Measurements from ENCODE around the gene AMN.
A peak's percentile ranks its signal among the peaks of the same experiment; 100 is the strongest.
"Not testable (repeated sequence)": the region's sequence is repeated elsewhere in the genome, so short reads cannot be mapped to it uniquely, and the experiment has no call there.

Gene AMN

GRCh38 chr14:102923201-102923924, 900 bp downstream of the AMN start:
- Histone ChIP-seq H3K4me1 (ENCODE audit: control insufficient read depth, insufficient read depth, low read length) (peaks cover 15% of the 10 kb centered on the region), H3K27ac (ENCODE audit: low read depth, low read length) (no peak overlapping the region), H3K9me3 (ENCODE audit: control insufficient read depth, insufficient read depth, low read length) (no peaks in the 10 kb centered on the region), H3K36me3 (ENCODE audit: control insufficient read depth, insufficient read depth, low read length) (no peaks in the 10 kb centered on the region), H3K4me3 (ENCODE audit: low read depth, low read length) (peak overlapping the region; percentile 60), H3K27me3 (ENCODE audit: control insufficient read depth, insufficient read depth, low read length) (peaks cover 70% of the 10 kb centered on the region), H3K9ac (ENCODE audit: low read depth, low read length) (no peak overlapping the region)

- H3K4me1 ChIP-seq (ENCODE audit: control insufficient read depth, insufficient read depth, low read length) = peaks cover 15% of the 10 kb centered on the region
- H3K36me3 ChIP-seq (ENCODE audit: control insufficient read depth, insufficient read depth, low read length) = no peaks in the 10 kb centered on the region
- no peaks in the 10 kb centered on the region for H3K9me3 ChIP-seq (ENCODE audit: control insufficient read depth, insufficient read depth, low read length)
- H3K4me3 ChIP-seq (ENCODE audit: low read depth, low read length) = peak overlapping the region; percentile 60; the same call in 1 of the 2 replicates
- H3K27ac ChIP-seq (ENCODE audit: low read depth, low read length) = no peak overlapping the region
- peaks cover 76% of the 10 kb centered on the region for H3K27me3 ChIP-seq (ENCODE audit: control insufficient read depth, insufficient read depth, low read length)
- H3K9ac ChIP-seq (ENCODE audit: low read depth, low read length) = no peak overlapping the region
Observed at GRCh38 chr14:102923925-102924486, 1.5 kb downstream of the AMN start.

- Histone ChIP-seq H3K27ac (ENCODE audit: low read depth, low read length) (no peak overlapping the region), H3K27me3 (ENCODE audit: control insufficient read depth, insufficient read depth, low read length) (peaks cover 85% of the 10 kb centered on the region), H3K4me1 (ENCODE audit: control insufficient read depth, insufficient read depth, low read length) (peaks cover 18% of the 10 kb centered on the region), H3K9ac (ENCODE audit: low read depth, low read length) (no peak overlapping the region), H3K9me3 (ENCODE audit: control insufficient read depth, insufficient read depth, low read length) (no peaks in the 10 kb centered on the region), H3K4me3 (ENCODE audit: low read depth, low read length) (no peak overlapping the region), H3K36me3 (ENCODE audit: control insufficient read depth, insufficient read depth, low read length) (no peaks in the 10 kb centered on the region)
Observed at GRCh38 chr14:102924632-102925588, 2.4 kb downstream of the AMN start.

- H3K9me3 ChIP-seq (ENCODE audit: control insufficient read depth, insufficient read depth, low read length) = no peaks in the 10 kb centered on the region
- no peak overlapping the region for H3K27ac ChIP-seq (ENCODE audit: low read depth, low read length)
- H3K36me3 ChIP-seq (ENCODE audit: control insufficient read depth, insufficient read depth, low read length) = no peaks in the 10 kb centered on the region
- no peak overlapping the region for H3K4me3 ChIP-seq (ENCODE audit: low read depth, low read length)
- H3K9ac ChIP-seq (ENCODE audit: low read depth, low read length) = no peak overlapping the region
- peaks cover 93% of the 10 kb centered on the region for H3K27me3 ChIP-seq (ENCODE audit: control insufficient read depth, insufficient read depth, low read length)
- H3K4me1 ChIP-seq (ENCODE audit: control insufficient read depth, insufficient read depth, low read length) = peaks cover 18% of the 10 kb centered on the region
Observed at GRCh38 chr14:102925646-102926045, 3.2 kb downstream of the AMN start.

GRCh38 chr14:102926104-102926503, 3.6 kb downstream of the AMN start:
- H3K9me3 ChIP-seq (ENCODE audit: control insufficient read depth, insufficient read depth, low read length) = no peaks in the 10 kb centered on the region
- H3K36me3 ChIP-seq (ENCODE audit: control insufficient read depth, insufficient read depth, low read length) = no peaks in the 10 kb centered on the region
- no peak overlapping the region for H3K9ac ChIP-seq (ENCODE audit: low read depth, low read length)
- H3K4me3 ChIP-seq (ENCODE audit: low read depth, low read length) = no peak overlapping the region
- H3K4me1 ChIP-seq (ENCODE audit: control insufficient read depth, insufficient read depth, low read length) = peaks cover 18% of the 10 kb centered on the region
- no peak overlapping the region for H3K27ac ChIP-seq (ENCODE audit: low read depth, low read length)
- peaks cover 93% of the 10 kb centered on the region for H3K27me3 ChIP-seq (ENCODE audit: control insufficient read depth, insufficient read depth, low read length)

- not testable (repeated sequence) for H3K27ac ChIP-seq (ENCODE audit: low read depth, low read length); H3K4me3 ChIP-seq (ENCODE audit: low read depth, low read length); H3K9me3 ChIP-seq (ENCODE audit: control insufficient read depth, insufficient read depth, low read length); H3K36me3 ChIP-seq (ENCODE audit: control insufficient read depth, insufficient read depth, low read length); H3K9ac ChIP-seq (ENCODE audit: low read depth, low read length)
- peaks cover 98% of the 10 kb centered on the region for H3K27me3 ChIP-seq (ENCODE audit: control insufficient read depth, insufficient read depth, low read length)
- peaks cover 18% of the 10 kb centered on the region for H3K4me1 ChIP-seq (ENCODE audit: control insufficient read depth, insufficient read depth, low read length)
Observed at GRCh38 chr14:102926840-102927239, 4.4 kb downstream of the AMN start.

GRCh38 chr14:102927346-102927877, 4.9 kb downstream of the AMN start:
- H3K27me3 ChIP-seq (ENCODE audit: control insufficient read depth, insufficient read depth, low read length) = peaks cover 93% of the 10 kb centered on the region
- H3K36me3 ChIP-seq (ENCODE audit: control insufficient read depth, insufficient read depth, low read length) = no peaks in the 10 kb centered on the region
- no peaks in the 10 kb centered on the region for H3K9me3 ChIP-seq (ENCODE audit: control insufficient read depth, insufficient read depth, low read length)
- peaks cover 18% of the 10 kb centered on the region for H3K4me1 ChIP-seq (ENCODE audit: control insufficient read depth, insufficient read depth, low read length)
- peak overlapping the region; percentile 76 for H3K4me3 ChIP-seq (ENCODE audit: low read depth, low read length)
- no peak overlapping the region for H3K9ac ChIP-seq (ENCODE audit: low read depth, low read length)
- no peak overlapping the region for H3K27ac ChIP-seq (ENCODE audit: low read depth, low read length)

GRCh38 chr14:102927878-102928411, 5.5 kb downstream of the AMN start:
- H3K9ac ChIP-seq (ENCODE audit: low read depth, low read length) = no peak overlapping the region
- H3K27ac ChIP-seq (ENCODE audit: low read depth, low read length) = no peak overlapping the region
- no peaks in the 10 kb centered on the region for H3K9me3 ChIP-seq (ENCODE audit: control insufficient read depth, insufficient read depth, low read length)
- H3K4me3 ChIP-seq (ENCODE audit: low read depth, low read length) = peak overlapping the region; percentile 76
- H3K36me3 ChIP-seq (ENCODE audit: control insufficient read depth, insufficient read depth, low read length) = peaks cover 1% of the 10 kb centered on the region
- peaks cover 88% of the 10 kb centered on the region for H3K27me3 ChIP-seq (ENCODE audit: control insufficient read depth, insufficient read depth, low read length)
- peaks cover 18% of the 10 kb centered on the region for H3K4me1 ChIP-seq (ENCODE audit: control insufficient read depth, insufficient read depth, low read length)

- Histone ChIP-seq H3K27me3 (ENCODE audit: control insufficient read depth, insufficient read depth, low read length) (peaks cover 81% of the 10 kb centered on the region), H3K4me1 (ENCODE audit: control insufficient read depth, insufficient read depth, low read length) (peaks cover 18% of the 10 kb centered on the region)
Observed at GRCh38 chr14:102928412-102929240, 6.2 kb downstream of the AMN start.

More at GRCh38 chr14:102928412-102929240, 6.2 kb downstream of the AMN start:
- no peaks in the 10 kb centered on the region for H3K9me3 ChIP-seq (ENCODE audit: control insufficient read depth, insufficient read depth, low read length)
- no peak overlapping the region for H3K9ac ChIP-seq (ENCODE audit: low read depth, low read length)
- peak overlapping the region; percentile 76 for H3K4me3 ChIP-seq (ENCODE audit: low read depth, low read length)
- peaks cover 8% of the 10 kb centered on the region for H3K36me3 ChIP-seq (ENCODE audit: control insufficient read depth, insufficient read depth, low read length)
- H3K27ac ChIP-seq (ENCODE audit: low read depth, low read length) = no peak overlapping the region
